ENCODE data around the gene MCTP1. TPM values are rescaled to one million over a fixed set of nuclear protein-coding genes. Genes with fewer than 3 reads are reported as not detected.
A peak's percentile ranks its signal among the peaks of the same experiment; 100 is the strongest.

MCTP1 gene
- total and polyA plus RNA-seq, 9 of the 15 experiments (the other 6 are each of a cell fraction or from before 2014, with no cell fraction given), result 0.04 to 0.93 (median 0.06) TPM; not detected in 4

- Histone ChIP-seq H3K9ac (ENCODE audit: insufficient read depth in 1 of 2, low read depth in 2 of 2, low read length in 2 of 2) (peak overlapping the region in 1 of 2 experiments; percentile 83; a peak in 2 of 4 replicates), H3K4me3 (peak overlapping the region; percentile 43), H3K27ac (ENCODE audit: extremely low read depth, low read depth, low read length) (no peak overlapping the region), H3K4me1 (replicated peaks in 1 of 2; ENCODE audit: control insufficient read depth in 2 of 2, insufficient read depth in 2 of 2, low read length in 2 of 2) (peaks cover 0 to 17% of the 10 kb centered on the region in 2 experiments; a peak in 2 of 5 replicates), H3K36me3 (ENCODE audit: control insufficient read depth, insufficient read depth, low read length) (no peaks in the 10 kb centered on the region), H2AFZ (ENCODE audit: low read depth, low read length) (peak overlapping the region; percentile 44; the same call in 1 of the 2 replicates), H3K4me2 (ENCODE audit: insufficient read depth, low read length) (peak overlapping the region; percentile 63), H4K20me1 (replicated peaks; ENCODE audit: control insufficient read depth, insufficient read depth, low read length) (no peaks in the 10 kb centered on the region), H3K79me2 (ENCODE audit: control insufficient read depth, insufficient read depth, low read length) (no peaks in the 10 kb centered on the region), H3K9me1 (ENCODE audit: control insufficient read depth, insufficient read depth, low read length) (no peaks in the 10 kb centered on the region), H3K27me3 (ENCODE audit: control insufficient read depth in 2 of 2, insufficient read depth in 2 of 2, low read length in 2 of 2) (peaks cover 20 to 22% of the 10 kb centered on the region in 2 experiments), H3K9me3 (replicated peaks; ENCODE audit: control insufficient read depth, insufficient read depth, low read depth, low read length) (no peaks in the 10 kb centered on the region)
- in situ Hi-C loops (cut with MboI) (loop anchor here (10.0 kb wide), 1 partner anchor 561 kb away; no protein-coding TSS in a partner anchor), intact Hi-C loops (cut with micrococcal nuclease) (loop anchor here (1.0 to 10.0 kb wide), 3 partner anchors 34 to 563 kb away; no protein-coding TSS in a partner anchor)
- FAIRE-seq (no peak), ATAC-seq (peak; percentile 91), DNase-seq (ENCODE audit: extremely low read depth in 1 of 4, low spot score in 3 of 4) (peak; percentile 36 to 57 (median 41))
- WGBS (ENCODE audit: insufficient coverage, low coverage, missing lambda C conversion rate), result 8% methylated on average over 34 of the region's 89 CpGs
- ChIA-PET POLR2A (interaction anchor here (0.6 to 1.6 kb wide), 3 partner anchors 11 to 1192 kb away, joined by 3 to 4 read pairs (median 4); no protein-coding TSS in a partner anchor), CTCF (ENCODE audit: low intra/inter-chr PET ratio) (interaction anchor here (0.7 kb wide), 1 partner anchor 315 kb away, joined by 3 read pairs; no protein-coding TSS in a partner anchor)
- BruUV-seq (replicated peaks), result no TSS peak
- peak; percentile 70 for TF ChIP-seq ZNF263 (CRISPR knock-in tag; IDR thresholded peaks at IDR 0.05; ENCODE audit: borderline replicate concordance)
- no peak for TF ChIP-seq TGIF2 (CRISPR knock-in tag; IDR thresholded peaks at IDR 0.05)
- no peak for TF ChIP-seq EGR1 (conservative IDR thresholded peaks at IDR 0.05)
- no peak for TF ChIP-seq NFRKB (IDR thresholded peaks at IDR 0.05; ENCODE audit: low read depth)
- peak; percentile 30 to 62 for TF ChIP-seq RAD21 (CRISPR knock-in tag; conservative IDR thresholded peaks at IDR 0.05 in 1 of 2, IDR thresholded peaks at IDR 0.05 in 1 of 2)
- no peak for TF ChIP-seq KAT2B (IDR thresholded peaks at IDR 0.05; ENCODE audit: low read depth, low read length)
- no peak for TF ChIP-seq ARID4B (CRISPR knock-in tag; IDR thresholded peaks at IDR 0.05)
- no peak for TF ChIP-seq MECOM (CRISPR knock-in tag; IDR thresholded peaks at IDR 0.05)
- no peak for TF ChIP-seq BRD9 (IDR thresholded peaks at IDR 0.05; ENCODE audit: low read depth, partially characterized antibody)
- peak; percentile 41; the same call in 1 of the 2 replicates for TF ChIP-seq ZBTB17 (CRISPR knock-in tag; IDR thresholded peaks at IDR 0.05)
- no peak for TF ChIP-seq MEF2A (IDR thresholded peaks at IDR 0.05; ENCODE audit: control insufficient read depth, low read depth, low read length)
- TF ChIP-seq ZNF354B (CRISPR knock-in tag; IDR thresholded peaks at IDR 0.05), result no peak
- no peak for TF ChIP-seq ERF (CRISPR knock-in tag; IDR thresholded peaks at IDR 0.05)
- TF ChIP-seq STAT6 (CRISPR knock-in tag; IDR thresholded peaks at IDR 0.05), result no peak
Measured at GRCh38 chr5:95283761-95284571, 928 bp downstream of the MCTP1 start.
